Hypothalamus (tissue), 51 donors: ENCODE measurements around the gene TSPYL2.
A peak's percentile ranks its signal among the peaks of the same experiment; 100 is the strongest.

Source experiments
- DNase-seq, 51 donors: peaks; one replicate each; lab custom pipeline; 2025; lab: John Stamatoyannopoulos, UW

The TSPYL2 gene

DNA sequence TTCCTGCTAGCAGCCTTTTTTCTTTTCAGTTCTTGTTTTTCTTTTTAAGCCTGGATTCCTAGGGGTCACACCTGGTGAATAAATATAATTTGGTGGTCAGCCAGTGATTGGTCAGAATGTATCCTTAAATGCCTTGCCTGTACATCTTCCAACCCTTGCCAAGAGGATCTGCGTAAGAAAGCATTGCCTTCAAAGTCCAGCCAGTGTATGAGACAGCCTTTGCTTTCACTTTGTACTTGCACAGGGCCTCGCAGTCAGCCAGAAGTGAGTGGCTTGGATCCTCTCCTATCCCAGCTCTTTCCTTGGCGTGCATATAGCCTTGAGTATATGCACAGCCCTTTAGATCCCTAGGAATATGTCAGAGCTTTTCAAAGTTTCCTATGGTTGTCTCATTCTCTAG lies 33.9 kb downstream of the TSPYL2 start:
- DNase-seq, result peak in 6 of 51 donors; percentile 0 to 20 (median 0)

GRCh38 chrX:53122013-53122412 lies 39.8 kb downstream of the TSPYL2 start:
- peak in 3 of 51 donors; percentile 1 to 3 (median 2) for DNase-seq

- no peak for DNase-seq
These were observed 43.3 kb downstream of the TSPYL2 start for GRCh38 chrX:53125506-53125905.

GRCh38 chrX:53126377-53126776 lies 44.2 kb downstream of the TSPYL2 start:
- DNase-seq, result no peak

- no peak for DNase-seq
These were observed 46.1 kb downstream of the TSPYL2 start for GRCh38 chrX:53128097-53128749.

DNA sequence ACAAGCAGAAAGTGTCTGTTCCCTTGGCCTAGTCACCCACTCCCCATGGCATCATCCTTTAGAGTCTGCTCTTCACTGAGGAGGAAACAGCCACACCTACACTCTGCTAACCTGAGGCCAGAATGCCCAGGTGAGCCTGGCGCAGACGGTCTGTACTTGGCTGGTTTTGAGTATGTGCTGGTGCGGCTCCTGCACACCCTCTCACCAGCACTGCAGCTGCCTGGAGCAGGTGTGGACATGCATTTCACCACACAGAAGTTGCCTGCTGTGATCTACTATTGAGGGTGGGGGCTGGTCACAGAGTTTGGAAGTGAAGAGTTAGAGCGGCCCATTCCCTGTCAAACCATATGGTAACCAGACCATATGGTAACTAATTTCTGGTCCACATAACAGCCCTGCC lies 51.2 kb downstream of the TSPYL2 start:
- DNase-seq, result no peak

- DNase-seq, result no peak
These were observed 53.4 kb downstream of the TSPYL2 start for GRCh38 chrX:53135581-53135980.
